MCF 10A (cell line): ENCODE results near the gene PNKD. TPM values are rescaled to one million over a fixed set of nuclear protein-coding genes. Genes with fewer than 3 reads are reported as not detected.
A peak's percentile ranks its signal among the peaks of the same experiment; 100 is the strongest.

ENCODE experiments used
- BruUV-seq: library from RNA; stranded (reverse); fragments of 400-500 nt; replicated peaks from 2 replicates; lab custom pipeline; 2021; lab: Mats Ljungman, UMichigan
- CTCF ChIA-PET: fragments of 300-600 bp; sonication (Branson Sonifier 250); formaldehyde crosslinking; extraction: SDS; loops from one replicate; lab custom pipeline; 2021; ENCODE audit warnings: antibody characterized with exemption, inconsistent platforms; lab: Yijun Ruan, JAX
- POLR2A ChIA-PET: fragments of 300-600, 350-650 bp; sonication (Branson Sonifier 250); formaldehyde crosslinking; extraction: SDS; loops from one replicate; lab custom pipeline; 2020; ENCODE audit warnings: antibody characterized with exemption, inconsistent platforms; lab: Yijun Ruan, JAX
- DNase-seq: peaks from one replicate; pipeline ENCODE4 v3.0.0-alpha.2; 2018; ENCODE audit not compliant: unreplicated experiment
- H3K27ac Mint-ChIP-seq: one replicate; pipeline ENCODE4 v1.8.0; 2022; ENCODE audit warnings: mild to moderate bottlenecking, low read depth, mixed read lengths; ENCODE audit not compliant: unreplicated experiment
- H3K27me3 Mint-ChIP-seq: one replicate; pipeline ENCODE4 v1.8.0; 2022; ENCODE audit warnings: mixed read lengths; ENCODE audit not compliant: insufficient read depth, unreplicated experiment
- H3K36me3 Mint-ChIP-seq: one replicate; pipeline ENCODE4 v1.8.0; 2022; ENCODE audit warnings: mild to moderate bottlenecking, moderate library complexity, mixed read lengths; ENCODE audit not compliant: insufficient read depth, unreplicated experiment
- H3K4me1 Mint-ChIP-seq: one replicate; pipeline ENCODE4 v1.8.0; 2022; ENCODE audit warnings: mixed read lengths; ENCODE audit not compliant: insufficient read depth, unreplicated experiment
- H3K4me3 Mint-ChIP-seq: one replicate; pipeline ENCODE4 v1.8.0; 2022; ENCODE audit warnings: mild to moderate bottlenecking, moderate library complexity, mixed read lengths; ENCODE audit not compliant: unreplicated experiment
- H3K9me3 Mint-ChIP-seq: one replicate; pipeline ENCODE4 v1.8.0; 2022; ENCODE audit warnings: mixed read lengths; ENCODE audit not compliant: unreplicated experiment
- intact Hi-C: fragments of 100-400 bp; cut with micrococcal nuclease; formaldehyde crosslinking; loops from 2 replicates; pipeline ENCODE4 v1.14.1; 2022
- total RNA-seq: library from RNA; stranded (reverse); gene quantifications from 2 replicates; pipeline ENCODE4 v1.2.3, GENCODE V29; 2022
- TF ChIP-seq, protein P1 (sequence below): fragments of 200-600 bp; IDR thresholded peaks from one replicate; pipeline ENCODE4 v1.8.0; 2022; ENCODE audit warnings: antibody characterized with exemption, mild to moderate bottlenecking; ENCODE audit not compliant: unreplicated experiment

The PNKD gene
- total RNA-seq, 1 experiment from 2014 or later = 23.1 TPM

DNA sequence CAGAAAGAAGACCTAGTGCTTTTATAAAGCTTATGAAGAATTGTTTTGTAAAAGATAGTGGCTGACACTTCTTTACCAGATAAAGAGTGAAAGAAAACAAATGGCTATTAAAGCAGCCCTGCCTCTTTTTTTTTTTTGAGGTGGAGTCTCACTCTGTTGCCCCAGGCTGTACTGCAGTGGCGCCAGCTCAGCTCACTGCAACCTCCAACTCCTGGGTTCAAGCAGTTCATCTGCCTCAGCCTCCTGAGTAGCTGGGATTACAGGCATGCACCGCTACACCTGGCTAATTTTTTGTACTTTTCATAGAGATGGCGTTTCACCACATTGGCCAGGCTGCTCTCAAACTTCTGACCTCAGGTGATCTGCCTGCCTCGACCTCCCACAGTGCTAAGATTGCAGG lies 40.5 kb upstream of the PNKD start:
- ChIA-PET CTCF (interaction anchor here (0.6 to 2.5 kb wide), 11 partner anchors 8 to 47 kb away, joined by 3 to 15 read pairs (median 4); partner anchors contain the start of genes AAMP and PNKD), POLR2A (interaction anchor here (0.6 to 7.8 kb wide), 14 partner anchors 8 to 1732 kb away, joined by 3 to 171 read pairs (median 4); partner anchors contain the start of genes AAMP, ARPC2 and PNKD)
- Mint-ChIP-seq H3K27me3 (no peaks in the 10 kb centered on the region), H3K27ac (no peak overlapping the region), H3K9me3 (no peaks in the 10 kb centered on the region), H3K4me1 (peaks cover 21% of the 10 kb centered on the region), H3K36me3 (peaks cover 95% of the 10 kb centered on the region), H3K4me3 (no peak overlapping the region)
- BruUV-seq = no TSS peak
- peak; percentile 84 for DNase-seq
- TF ChIP-seq, protein P1, sequence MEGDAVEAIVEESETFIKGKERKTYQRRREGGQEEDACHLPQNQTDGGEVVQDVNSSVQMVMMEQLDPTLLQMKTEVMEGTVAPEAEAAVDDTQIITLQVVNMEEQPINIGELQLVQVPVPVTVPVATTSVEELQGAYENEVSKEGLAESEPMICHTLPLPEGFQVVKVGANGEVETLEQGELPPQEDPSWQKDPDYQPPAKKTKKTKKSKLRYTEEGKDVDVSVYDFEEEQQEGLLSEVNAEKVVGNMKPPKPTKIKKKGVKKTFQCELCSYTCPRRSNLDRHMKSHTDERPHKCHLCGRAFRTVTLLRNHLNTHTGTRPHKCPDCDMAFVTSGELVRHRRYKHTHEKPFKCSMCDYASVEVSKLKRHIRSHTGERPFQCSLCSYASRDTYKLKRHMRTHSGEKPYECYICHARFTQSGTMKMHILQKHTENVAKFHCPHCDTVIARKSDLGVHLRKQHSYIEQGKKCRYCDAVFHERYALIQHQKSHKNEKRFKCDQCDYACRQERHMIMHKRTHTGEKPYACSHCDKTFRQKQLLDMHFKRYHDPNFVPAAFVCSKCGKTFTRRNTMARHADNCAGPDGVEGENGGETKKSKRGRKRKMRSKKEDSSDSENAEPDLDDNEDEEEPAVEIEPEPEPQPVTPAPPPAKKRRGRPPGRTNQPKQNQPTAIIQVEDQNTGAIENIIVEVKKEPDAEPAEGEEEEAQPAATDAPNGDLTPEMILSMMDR = no peak
- intact Hi-C loops = no loop called here

DNA sequence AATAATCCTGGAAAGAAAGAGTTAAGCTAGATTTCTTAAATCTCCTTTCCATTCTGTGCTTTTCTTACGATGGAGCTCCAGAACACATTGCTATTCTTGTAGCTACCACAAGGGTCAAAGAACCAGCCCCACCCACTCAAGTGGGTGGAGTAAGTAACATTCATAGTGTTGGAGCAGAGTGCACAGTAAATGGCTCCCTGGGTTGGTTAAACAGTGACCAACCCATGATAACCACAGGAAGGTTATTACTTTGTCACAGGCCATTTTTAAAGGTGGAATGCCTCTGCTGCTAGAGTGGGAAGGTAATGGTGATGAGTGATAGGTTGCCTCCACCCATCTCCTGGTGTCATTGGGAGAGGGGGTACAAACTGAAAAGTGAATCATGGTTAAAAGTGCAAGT lies 39.4 kb upstream of the PNKD start:
- ChIA-PET CTCF (interaction anchor here (0.6 to 1.3 kb wide), 6 partner anchors 13 to 398 kb away, joined by 3 to 6 read pairs (median 3); no protein-coding TSS in a partner anchor), POLR2A (interaction anchor here (1.2 to 7.8 kb wide), 2 partner anchors 12 to 16 kb away, joined by 3 to 171 read pairs; partner anchors contain the start of gene ARPC2)
- Mint-ChIP-seq H3K9me3 (no peaks in the 10 kb centered on the region), H3K36me3 (peaks cover 96% of the 10 kb centered on the region), H3K4me3 (no peak overlapping the region), H3K4me1 (peaks cover 16% of the 10 kb centered on the region), H3K27ac (no peak overlapping the region), H3K27me3 (no peaks in the 10 kb centered on the region)
- TF ChIP-seq, protein P1 = no peak
- no TSS peak for BruUV-seq
- intact Hi-C loops = no loop called here
- peak; percentile 39 for DNase-seq

DNA sequence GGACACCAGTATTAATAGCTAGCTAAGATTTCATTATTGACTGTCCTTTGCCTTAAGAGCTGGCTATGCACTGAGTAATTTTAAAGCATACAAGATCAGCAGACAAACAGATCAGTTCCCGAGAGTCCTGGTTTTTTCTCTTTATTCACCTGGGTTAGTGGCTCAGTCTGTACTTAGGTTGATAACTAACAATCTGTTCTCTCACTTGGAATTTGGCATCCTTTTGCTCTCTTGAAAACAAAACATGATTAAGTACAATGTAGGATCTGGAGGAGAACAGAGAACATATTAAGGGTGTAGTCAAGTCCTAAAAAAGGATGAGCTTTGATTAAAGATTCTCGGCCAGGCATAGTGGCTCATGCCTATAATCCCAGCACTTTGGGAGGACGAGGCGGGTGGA lies 36.8 kb upstream of the PNKD start:
- ChIA-PET CTCF (interaction anchor here (1.0 to 1.6 kb wide), 2 partner anchors 23 to 37 kb away, joined by 4 read pairs; partner anchors contain the start of genes AAMP and PNKD), POLR2A (interaction anchor here (0.8 to 3.2 kb wide), 7 partner anchors 9 to 46 kb away, joined by 3 to 15 read pairs (median 4); partner anchors contain the start of genes AAMP, ARPC2 and PNKD)
- H3K27ac Mint-ChIP-seq = no peak overlapping the region
- no peaks in the 10 kb centered on the region for H3K9me3 Mint-ChIP-seq
- peaks cover 94% of the 10 kb centered on the region for H3K36me3 Mint-ChIP-seq
- intact Hi-C loops = no loop called here
- no peak overlapping the region for H3K4me3 Mint-ChIP-seq
- TF ChIP-seq, protein P1 = no peak
- no peak for DNase-seq
- peaks cover 16% of the 10 kb centered on the region for H3K4me1 Mint-ChIP-seq
- H3K27me3 Mint-ChIP-seq = no peaks in the 10 kb centered on the region
- BruUV-seq = no TSS peak

DNA sequence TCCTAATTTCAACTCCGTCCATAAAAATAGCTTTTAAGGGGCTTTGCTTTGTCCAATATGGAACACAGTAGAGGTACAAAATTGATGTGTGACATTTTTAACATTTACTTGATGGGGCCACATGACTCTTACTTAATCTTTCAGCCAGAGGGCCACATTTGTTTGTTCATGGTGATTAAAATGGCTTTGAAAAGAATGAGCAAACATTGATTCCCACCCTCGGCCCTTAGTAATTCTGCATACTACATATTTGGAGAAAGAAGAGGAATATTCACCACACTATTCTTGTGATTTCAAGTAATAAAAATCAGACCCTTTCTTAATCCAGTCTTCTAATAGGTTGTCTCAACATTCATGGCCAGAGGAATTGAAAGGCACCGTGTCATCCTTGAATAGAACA lies 35.8 kb upstream of the PNKD start:
- BruUV-seq = no TSS peak
- Mint-ChIP-seq H3K4me3 (no peak overlapping the region), H3K27ac (no peak overlapping the region), H3K4me1 (peaks cover 10% of the 10 kb centered on the region), H3K9me3 (no peaks in the 10 kb centered on the region), H3K36me3 (peaks cover 97% of the 10 kb centered on the region), H3K27me3 (no peaks in the 10 kb centered on the region)
- POLR2A ChIA-PET = interaction anchor here (1.0 to 3.2 kb wide), 7 partner anchors 8 to 81 kb away, joined by 3 to 15 read pairs (median 5); partner anchors contain the start of genes AAMP, ARPC2 and PNKD
- TF ChIP-seq, protein P1 = no peak
- DNase-seq = no peak
- intact Hi-C loops = no loop called here
- CTCF ChIA-PET = interaction anchor here (0.7 to 1.6 kb wide), 2 partner anchors 22 to 36 kb away, joined by 3 to 4 read pairs; partner anchors contain the start of genes AAMP and PNKD
